ENCODE results near the gene ADAM22. TPM values are rescaled to one million over a fixed set of nuclear protein-coding genes. Genes with fewer than 3 reads are reported as not detected.

Gene ADAM22
- total RNA-seq, 1 experiment from 2014 or later = 14.0 TPM

GRCh38 chr7:87984088-87984487 lies 50.0 kb downstream of the ADAM22 start:
- Histone ChIP-seq H3K9me3 (ENCODE audit: insufficient read depth, low read depth) (no peaks in the 10 kb centered on the region), H3K4me2 (no peak overlapping the region), H3K79me2 (ENCODE audit: low read depth) (no peaks in the 10 kb centered on the region), H3K36me3 (ENCODE audit: low read depth) (no peaks in the 10 kb centered on the region), H3K27ac (no peak overlapping the region), H3F3A (ENCODE audit: insufficient read depth, low read depth) (no peaks in the 10 kb centered on the region), H3K27me3 (ENCODE audit: insufficient read depth, low read depth) (no peaks in the 10 kb centered on the region), H4K20me1 (ENCODE audit: insufficient read depth) (no peaks in the 10 kb centered on the region), H3K4me3 (no peak overlapping the region), H3K4me1 (replicated peaks; ENCODE audit: insufficient read depth) (no peaks in the 10 kb centered on the region), H2AFZ (no peak overlapping the region), H3K9me2 (ENCODE audit: insufficient read depth) (no peaks in the 10 kb centered on the region)
- TF ChIP-seq, protein P1, sequence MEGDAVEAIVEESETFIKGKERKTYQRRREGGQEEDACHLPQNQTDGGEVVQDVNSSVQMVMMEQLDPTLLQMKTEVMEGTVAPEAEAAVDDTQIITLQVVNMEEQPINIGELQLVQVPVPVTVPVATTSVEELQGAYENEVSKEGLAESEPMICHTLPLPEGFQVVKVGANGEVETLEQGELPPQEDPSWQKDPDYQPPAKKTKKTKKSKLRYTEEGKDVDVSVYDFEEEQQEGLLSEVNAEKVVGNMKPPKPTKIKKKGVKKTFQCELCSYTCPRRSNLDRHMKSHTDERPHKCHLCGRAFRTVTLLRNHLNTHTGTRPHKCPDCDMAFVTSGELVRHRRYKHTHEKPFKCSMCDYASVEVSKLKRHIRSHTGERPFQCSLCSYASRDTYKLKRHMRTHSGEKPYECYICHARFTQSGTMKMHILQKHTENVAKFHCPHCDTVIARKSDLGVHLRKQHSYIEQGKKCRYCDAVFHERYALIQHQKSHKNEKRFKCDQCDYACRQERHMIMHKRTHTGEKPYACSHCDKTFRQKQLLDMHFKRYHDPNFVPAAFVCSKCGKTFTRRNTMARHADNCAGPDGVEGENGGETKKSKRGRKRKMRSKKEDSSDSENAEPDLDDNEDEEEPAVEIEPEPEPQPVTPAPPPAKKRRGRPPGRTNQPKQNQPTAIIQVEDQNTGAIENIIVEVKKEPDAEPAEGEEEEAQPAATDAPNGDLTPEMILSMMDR (conservative IDR thresholded peaks at IDR 0.05) = no peak
- TF ChIP-seq EZH2 (IDR thresholded peaks at IDR 0.05; ENCODE audit: low read depth) = no peak
- BruUV-seq (replicated peaks) = no TSS peak
- DNase-seq = no peak
- intact Hi-C loops (cut with micrococcal nuclease; ENCODE audit: unreplicated experiment) = no loop called here
- ChIA-PET POLR2A (ENCODE audit: unreplicated experiment) (interaction anchor here (0.7 kb wide), 1 partner anchor 196 kb away, joined by 5 read pairs; no protein-coding TSS in a partner anchor), CTCF (no interaction called here)

GRCh38 chr7:87993269-87993668 lies 59.2 kb downstream of the ADAM22 start:
- no peaks in the 10 kb centered on the region for H3F3A ChIP-seq (ENCODE audit: insufficient read depth, low read depth)
- H4K20me1 ChIP-seq (ENCODE audit: insufficient read depth) = no peaks in the 10 kb centered on the region
- intact Hi-C loops (cut with micrococcal nuclease; ENCODE audit: unreplicated experiment) = no loop called here
- H2AFZ ChIP-seq = no peak overlapping the region
- H3K27ac ChIP-seq = no peak overlapping the region
- CTCF ChIA-PET = no interaction called here
- H3K27me3 ChIP-seq (ENCODE audit: insufficient read depth, low read depth) = no peaks in the 10 kb centered on the region
- no peak for TF ChIP-seq EZH2 (IDR thresholded peaks at IDR 0.05; ENCODE audit: low read depth)
- no peaks in the 10 kb centered on the region for H3K79me2 ChIP-seq (ENCODE audit: low read depth)
- no peak overlapping the region for H3K4me3 ChIP-seq
- no peaks in the 10 kb centered on the region for H3K36me3 ChIP-seq (ENCODE audit: low read depth)
- H3K9me3 ChIP-seq (ENCODE audit: insufficient read depth, low read depth) = no peaks in the 10 kb centered on the region
- H3K9me2 ChIP-seq (ENCODE audit: insufficient read depth) = no peaks in the 10 kb centered on the region
- POLR2A ChIA-PET (ENCODE audit: unreplicated experiment) = no interaction called here
- H3K4me2 ChIP-seq = no peak overlapping the region
- H3K4me1 ChIP-seq (replicated peaks; ENCODE audit: insufficient read depth) = no peaks in the 10 kb centered on the region
- BruUV-seq (replicated peaks) = no TSS peak
- DNase-seq = no peak

- H3K9me2 ChIP-seq (ENCODE audit: insufficient read depth) = no peaks in the 10 kb centered on the region
Measured at GRCh38 chr7:87999261-87999660, 65.2 kb downstream of the ADAM22 start.

More at GRCh38 chr7:87999261-87999660, 65.2 kb downstream of the ADAM22 start:
- H3K4me3 ChIP-seq = no peak overlapping the region
- ChIA-PET CTCF (no interaction called here), POLR2A (ENCODE audit: unreplicated experiment) (no interaction called here)
- H3K79me2 ChIP-seq (ENCODE audit: low read depth) = no peaks in the 10 kb centered on the region
- H3F3A ChIP-seq (ENCODE audit: insufficient read depth, low read depth) = no peaks in the 10 kb centered on the region
- no peaks in the 10 kb centered on the region for H3K4me1 ChIP-seq (replicated peaks; ENCODE audit: insufficient read depth)
- H3K36me3 ChIP-seq (ENCODE audit: low read depth) = no peaks in the 10 kb centered on the region
- TF ChIP-seq, protein P1 (conservative IDR thresholded peaks at IDR 0.05) = no peak
- no peak for TF ChIP-seq EZH2 (IDR thresholded peaks at IDR 0.05; ENCODE audit: low read depth)
- H3K4me2 ChIP-seq = no peak overlapping the region
- H2AFZ ChIP-seq = no peak overlapping the region
- H3K9me3 ChIP-seq (ENCODE audit: insufficient read depth, low read depth) = no peaks in the 10 kb centered on the region
- intact Hi-C loops (cut with micrococcal nuclease; ENCODE audit: unreplicated experiment) = no loop called here
- no peaks in the 10 kb centered on the region for H3K27me3 ChIP-seq (ENCODE audit: insufficient read depth, low read depth)
- no peaks in the 10 kb centered on the region for H4K20me1 ChIP-seq (ENCODE audit: insufficient read depth)
- no peak for DNase-seq
- no TSS peak for BruUV-seq (replicated peaks)
- no peak overlapping the region for H3K27ac ChIP-seq
